SH-SY5Y (cell line): ENCODE results near the gene ZNF665.

Experiments used
- GATA2 ChIP-seq: IDR thresholded peaks from 2 replicates; pipeline ENCODE4 v1.6.1; 2011; ENCODE audit warnings: mild to moderate bottlenecking, low read depth, low read length
- GATA3 ChIP-seq: IDR thresholded peaks from 2 replicates; pipeline ENCODE4 v1.6.1; 2011; ENCODE audit warnings: low read depth, mild to moderate bottlenecking, low read length, moderate library complexity

DNA sequence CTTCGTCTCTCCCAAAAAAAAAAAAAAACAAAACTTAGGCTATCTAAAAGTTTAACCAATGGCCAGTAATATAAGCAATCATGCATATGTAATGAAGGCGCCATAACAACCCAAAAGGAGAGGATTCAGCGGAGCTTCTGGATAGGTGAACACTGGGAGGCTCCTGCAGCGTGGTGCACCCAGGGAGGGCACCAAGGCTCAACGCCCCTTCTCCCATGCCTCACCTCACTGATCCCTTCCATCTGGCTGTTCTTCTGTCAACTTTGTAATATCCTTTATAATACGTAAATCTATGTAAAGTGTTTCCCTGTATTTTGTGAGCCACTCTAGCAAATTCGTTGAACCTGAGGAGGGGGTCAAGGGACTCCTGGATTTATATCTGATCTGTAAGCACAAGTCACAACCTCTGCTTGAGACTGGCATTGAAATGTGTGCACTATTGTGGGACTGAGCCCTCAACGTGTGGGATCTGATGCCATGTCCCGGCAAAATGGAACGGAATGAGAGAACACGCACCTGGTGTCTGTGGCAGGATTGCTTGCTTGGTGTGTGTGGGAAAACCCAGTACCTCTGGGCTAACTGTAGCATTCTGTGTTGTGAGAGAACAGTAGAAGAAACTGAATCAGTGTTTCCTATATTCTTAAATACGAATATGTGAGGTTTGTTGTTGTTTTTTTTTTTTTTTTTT lies 521 bp upstream of the ZNF665 start:
- TF ChIP-seq GATA2 (no peak), GATA3 (no peak)
